BJ (cell line): ENCODE results near the gene KRT27. TPM values are rescaled to one million over a fixed set of nuclear protein-coding genes. Genes with fewer than 3 reads are reported as not detected.

ENCODE experiments used
- CTCF ChIA-PET: fragments of 350-600 bp; formaldehyde crosslinking; extraction: SDS; loops from one replicate; lab custom pipeline; 2021; ENCODE audit warnings: antibody characterized with exemption, inconsistent platforms; lab: Yijun Ruan, JAX
- POLR2A ChIA-PET: fragments of 300-600 bp; sonication (Branson Sonifier 250); formaldehyde crosslinking; extraction: SDS; loops from one replicate; lab custom pipeline; 2021; ENCODE audit warnings: antibody characterized with exemption; lab: Charles Lee
- DNase-seq: peaks from one replicate; pipeline ENCODE4 v3.0.0-alpha.2; 2011; ENCODE audit warnings: low read depth
- H3K27me3 ChIP-seq: 2 replicates; pipeline ENCODE4 v1.6.0; 2011; ENCODE audit warnings: low read length; ENCODE audit not compliant: control insufficient read depth, insufficient read depth
- H3K36me3 ChIP-seq: 2 replicates; pipeline ENCODE4 v1.5.1; 2011; ENCODE audit warnings: low read length; ENCODE audit not compliant: control insufficient read depth, insufficient read depth
- H3K4me3 ChIP-seq: 2 replicates; pipeline ENCODE4 v1.5.1; 2011; ENCODE audit warnings: low read depth, mild to moderate bottlenecking, control low read depth, low read length
- polyA plus RNA-seq: library from polyadenylated mRNA; depleted of rRNA; stranded (reverse); fragments of >200 nt; gene quantifications from 2 replicates; pipeline ENCODE4 v1.2.3, GENCODE V29; 2011; rRNA removed
- TF ChIP-seq, protein P1 (sequence below): IDR thresholded peaks from 2 replicates; pipeline ENCODE4 v1.5.1; 2011; ENCODE audit warnings: low read depth, mild to moderate bottlenecking, control low read depth, inconsistent platforms, low read length, moderate library complexity; ENCODE audit not compliant: insufficient read depth

The KRT27 gene
- polyA plus RNA-seq, 1 experiment = not detected

DNA sequence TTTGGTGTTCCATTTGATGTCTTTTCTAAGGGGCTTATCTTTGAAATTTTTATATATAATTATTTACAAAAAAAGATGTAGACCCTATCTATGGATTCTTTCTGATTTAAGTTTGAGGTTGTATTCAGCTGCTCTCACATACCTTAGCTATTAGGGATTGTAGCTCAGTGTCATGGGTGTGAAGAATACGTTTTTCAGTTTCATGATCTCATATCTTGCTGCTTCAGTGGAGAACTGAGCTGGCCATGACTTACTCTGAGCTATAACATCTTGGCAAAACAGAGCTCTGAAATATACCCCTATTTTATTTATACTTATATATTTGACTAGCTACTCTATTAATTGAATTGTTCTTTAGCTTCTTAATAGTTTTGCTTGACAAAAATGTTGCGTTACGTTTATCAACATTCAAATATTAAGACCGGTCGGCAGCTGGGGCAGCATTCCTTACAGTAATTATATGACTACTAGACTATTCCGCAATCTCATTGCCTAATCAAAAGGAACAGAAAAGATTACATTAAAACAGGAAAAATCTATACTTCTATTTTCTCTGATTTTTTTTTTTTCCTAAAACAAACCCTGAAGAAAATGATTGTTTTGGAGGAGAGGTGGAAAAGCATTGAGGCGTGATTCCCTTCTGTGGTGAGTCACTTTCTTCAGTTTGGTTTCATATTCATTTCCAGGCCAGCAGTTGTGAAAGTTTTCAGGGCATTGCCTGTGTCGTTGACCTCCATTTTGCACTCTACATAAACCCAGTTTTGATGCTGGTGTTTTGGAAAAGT, 54.7 kb downstream of the KRT27 start:
- TF ChIP-seq, protein P1, sequence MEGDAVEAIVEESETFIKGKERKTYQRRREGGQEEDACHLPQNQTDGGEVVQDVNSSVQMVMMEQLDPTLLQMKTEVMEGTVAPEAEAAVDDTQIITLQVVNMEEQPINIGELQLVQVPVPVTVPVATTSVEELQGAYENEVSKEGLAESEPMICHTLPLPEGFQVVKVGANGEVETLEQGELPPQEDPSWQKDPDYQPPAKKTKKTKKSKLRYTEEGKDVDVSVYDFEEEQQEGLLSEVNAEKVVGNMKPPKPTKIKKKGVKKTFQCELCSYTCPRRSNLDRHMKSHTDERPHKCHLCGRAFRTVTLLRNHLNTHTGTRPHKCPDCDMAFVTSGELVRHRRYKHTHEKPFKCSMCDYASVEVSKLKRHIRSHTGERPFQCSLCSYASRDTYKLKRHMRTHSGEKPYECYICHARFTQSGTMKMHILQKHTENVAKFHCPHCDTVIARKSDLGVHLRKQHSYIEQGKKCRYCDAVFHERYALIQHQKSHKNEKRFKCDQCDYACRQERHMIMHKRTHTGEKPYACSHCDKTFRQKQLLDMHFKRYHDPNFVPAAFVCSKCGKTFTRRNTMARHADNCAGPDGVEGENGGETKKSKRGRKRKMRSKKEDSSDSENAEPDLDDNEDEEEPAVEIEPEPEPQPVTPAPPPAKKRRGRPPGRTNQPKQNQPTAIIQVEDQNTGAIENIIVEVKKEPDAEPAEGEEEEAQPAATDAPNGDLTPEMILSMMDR = no peak
- POLR2A ChIA-PET = no interaction called here
- Histone ChIP-seq H3K36me3 (no peaks in the 10 kb centered on the region), H3K27me3 (peaks cover 7% of the 10 kb centered on the region), H3K4me3 (no peak overlapping the region)
- no peak for DNase-seq
- CTCF ChIA-PET = interaction anchor here (0.8 to 0.9 kb wide), 2 partner anchors 108 to 113 kb away, joined by 3 read pairs; no protein-coding TSS in a partner anchor

DNA sequence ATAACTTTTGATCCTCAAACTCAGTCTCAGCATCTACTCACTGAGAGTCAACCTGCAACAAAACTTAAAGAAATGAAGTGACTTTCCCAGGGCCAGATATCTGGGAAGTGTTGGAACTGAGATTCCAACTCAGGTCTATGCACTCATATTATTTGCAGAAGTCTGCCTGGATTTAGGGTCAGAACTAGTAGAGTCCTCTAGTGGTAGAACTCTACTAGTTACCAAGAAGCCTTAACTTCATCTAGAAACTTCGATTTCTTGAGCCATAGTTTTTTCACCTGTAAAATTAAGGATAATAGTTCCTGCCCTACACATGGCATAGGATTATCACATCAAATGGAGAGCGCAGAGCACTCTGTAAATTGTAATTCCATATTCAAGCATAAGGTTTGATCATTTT, 55.4 kb downstream of the KRT27 start:
- ChIA-PET POLR2A (no interaction called here), CTCF (interaction anchor here (0.8 to 0.9 kb wide), 2 partner anchors 107 to 112 kb away, joined by 3 read pairs; no protein-coding TSS in a partner anchor)
- TF ChIP-seq, protein P1 = peak; percentile 40; the same call in 1 of the 2 replicates
- Histone ChIP-seq H3K27me3 (peaks cover 7% of the 10 kb centered on the region), H3K4me3 (no peak overlapping the region), H3K36me3 (no peaks in the 10 kb centered on the region)
- DNase-seq = no peak

Other genes starting within 250 kb of the KRT27 start
- 0.07 and 0.45 TPM in 2 replicates for gene CCR7, start 217.1 kb downstream of the KRT27 start, polyA plus RNA-seq
- gene SMARCE1, start 134.7 kb downstream of the KRT27 start, polyA plus RNA-seq = 54.6 and 64.0 TPM in 2 replicates
- not detected in 2 replicates for gene KRT222, start 117.4 kb downstream of the KRT27 start, polyA plus RNA-seq
- gene KRT24, start 78.8 kb downstream of the KRT27 start, polyA plus RNA-seq = not detected in 2 replicates
- not detected in 2 replicates for gene KRT25, start 27.2 kb downstream of the KRT27 start, polyA plus RNA-seq
- gene KRT26, start 10.3 kb downstream of the KRT27 start, polyA plus RNA-seq = not detected in 2 replicates
- not detected in 2 replicates for gene KRT28, start 17.4 kb upstream of the KRT27 start, polyA plus RNA-seq
- gene KRT10, start 40.1 kb upstream of the KRT27 start, polyA plus RNA-seq = 6.4 and 16.1 TPM in 2 replicates
- not detected in 2 replicates for gene KRT12, start 84.7 kb upstream of the KRT27 start, polyA plus RNA-seq
- not detected in 2 replicates for gene KRT20, start 102.7 kb upstream of the KRT27 start, polyA plus RNA-seq
- gene KRT23, start 155.1 kb upstream of the KRT27 start, polyA plus RNA-seq = 0.09 and 0.11 TPM in 2 replicates
- gene KRT39, start 184.4 kb upstream of the KRT27 start, polyA plus RNA-seq = not detected in 2 replicates
- gene KRT40, start 201.8 kb upstream of the KRT27 start, polyA plus RNA-seq = not detected in 2 replicates
- not detected in 2 replicates for gene KRTAP3-3, start 211.6 kb upstream of the KRT27 start, polyA plus RNA-seq
- not detected in 2 replicates for gene KRTAP3-2, start 217.4 kb upstream of the KRT27 start, polyA plus RNA-seq
- gene KRTAP3-1, start 226.6 kb upstream of the KRT27 start, polyA plus RNA-seq = 0.16 TPM in 1 of 2 replicates, not detected in the other
- gene KRTAP1-5, start 244.7 kb upstream of the KRT27 start, polyA plus RNA-seq = 62.3 and 65.1 TPM in 2 replicates
- gene KRTAP1-4, start 247.6 kb upstream of the KRT27 start, polyA plus RNA-seq = not detected in 2 replicates